Progenitor cell of endocrine pancreas (in vitro differentiated cells): ENCODE results near the gene CMTR1. TPM values are rescaled to one million over a fixed set of nuclear protein-coding genes. Genes with fewer than 3 reads are reported as not detected.
A peak's percentile ranks its signal among the peaks of the same experiment; 100 is the strongest.

ENCODE experiments used
- DNase-seq: peaks from one replicate; pipeline ENCODE4 v3.0.0; 2021; ENCODE audit warnings: low spot score; ENCODE audit not compliant: unreplicated experiment
- H3K27ac Mint-ChIP-seq: 2 replicates; pipeline ENCODE4 v1.8.0; 2021; ENCODE audit warnings: mild to moderate bottlenecking, moderate library complexity, mixed read lengths
- H3K27me3 Mint-ChIP-seq: 2 replicates; pipeline ENCODE4 v1.8.0; 2021; ENCODE audit warnings: mixed read lengths
- H3K36me3 Mint-ChIP-seq: 2 replicates; pipeline ENCODE4 v1.8.0; 2022; ENCODE audit warnings: mixed read lengths; ENCODE audit not compliant: insufficient read depth
- H3K4me1 Mint-ChIP-seq: 2 replicates; pipeline ENCODE4 v1.8.0; 2021; ENCODE audit warnings: low read depth, mixed read lengths
- H3K4me3 Mint-ChIP-seq: 2 replicates; pipeline ENCODE4 v1.8.0; 2021; ENCODE audit warnings: low read depth, mild to moderate bottlenecking, moderate library complexity, mixed read lengths
- H3K9me3 Mint-ChIP-seq: 2 replicates; pipeline ENCODE4 v1.8.0; 2021; ENCODE audit warnings: low read depth, mixed read lengths
- CTCF ChIP-seq: fragments of 200-600 bp; sonication (generic); IDR thresholded peaks from one replicate; pipeline ENCODE4 v1.5.0; 2021; ENCODE audit warnings: antibody characterized with exemption, mild to moderate bottlenecking; ENCODE audit not compliant: unreplicated experiment
- total RNA-seq: library from RNA; stranded (reverse); gene quantifications from 2 replicates; pipeline ENCODE4 v1.2.1, GENCODE V29; 2021

Gene CMTR1
- total RNA-seq, 1 donor from 2014 or later = 48.0 TPM

- Mint-ChIP-seq H3K27ac (peak overlapping the region; percentile 92), H3K4me1 (peaks cover 27% of the 10 kb centered on the region), H3K36me3 (peaks cover 6% of the 10 kb centered on the region), H3K27me3 (no peaks in the 10 kb centered on the region), H3K9me3 (no peaks in the 10 kb centered on the region), H3K4me3 (peak overlapping the region; percentile 90)
- TF ChIP-seq CTCF = no peak
- DNase-seq = no peak
These were observed 743 bp downstream of the CMTR1 start for GRCh38 chr6:37433657-37434271.

GRCh38 chr6:37435373-37435772 lies 2.4 kb downstream of the CMTR1 start:
- H3K27ac Mint-ChIP-seq = peak overlapping the region; percentile 64
- peaks cover 6% of the 10 kb centered on the region for H3K36me3 Mint-ChIP-seq
- peak overlapping the region; percentile 33 for H3K4me3 Mint-ChIP-seq
- H3K27me3 Mint-ChIP-seq = no peaks in the 10 kb centered on the region
- no peaks in the 10 kb centered on the region for H3K9me3 Mint-ChIP-seq
- DNase-seq = no peak
- no peak for TF ChIP-seq CTCF
- H3K4me1 Mint-ChIP-seq = peaks cover 32% of the 10 kb centered on the region

GRCh38 chr6:37435816-37436215 lies 2.8 kb downstream of the CMTR1 start:
- DNase-seq = no peak
- no peak for TF ChIP-seq CTCF
- peaks cover 6% of the 10 kb centered on the region for H3K36me3 Mint-ChIP-seq
- H3K9me3 Mint-ChIP-seq = no peaks in the 10 kb centered on the region
- H3K27me3 Mint-ChIP-seq = no peaks in the 10 kb centered on the region
- H3K4me3 Mint-ChIP-seq = peak overlapping the region; percentile 33
- H3K4me1 Mint-ChIP-seq = peaks cover 32% of the 10 kb centered on the region
- peak overlapping the region; percentile 64 for H3K27ac Mint-ChIP-seq

GRCh38 chr6:37438930-37439329 lies 5.9 kb downstream of the CMTR1 start:
- no peak overlapping the region for H3K4me3 Mint-ChIP-seq
- no peak overlapping the region for H3K27ac Mint-ChIP-seq
- H3K36me3 Mint-ChIP-seq = peaks cover 7% of the 10 kb centered on the region
- TF ChIP-seq CTCF = no peak
- H3K9me3 Mint-ChIP-seq = no peaks in the 10 kb centered on the region
- H3K27me3 Mint-ChIP-seq = no peaks in the 10 kb centered on the region
- peaks cover 21% of the 10 kb centered on the region for H3K4me1 Mint-ChIP-seq
- no peak for DNase-seq

- peak overlapping the region; percentile 24 for H3K27ac Mint-ChIP-seq
- H3K9me3 Mint-ChIP-seq = no peaks in the 10 kb centered on the region
- no peak for TF ChIP-seq CTCF
- no peaks in the 10 kb centered on the region for H3K27me3 Mint-ChIP-seq
- peaks cover 14% of the 10 kb centered on the region for H3K4me1 Mint-ChIP-seq
- no peak overlapping the region for H3K4me3 Mint-ChIP-seq
- peaks cover 16% of the 10 kb centered on the region for H3K36me3 Mint-ChIP-seq
- no peak for DNase-seq
These were observed 8.6 kb downstream of the CMTR1 start for GRCh38 chr6:37441651-37442050.
